ENCODE measurements around the gene VANGL1.

Gene VANGL1

GRCh38 chr1:115744646-115745275 is 103.0 kb downstream of the VANGL1 start:
- no peaks in the 10 kb centered on the region for H3K27me3 ChIP-seq (replicated peaks)
- H3K27ac ChIP-seq = no peak overlapping the region
- no peak for DNase-seq
- in situ Hi-C loops (cut with HindIII; ENCODE audit: low pct_ligation_motif_present, low sequenced_read_pairs) = no loop called here
- H3K36me3 ChIP-seq (replicated peaks) = no peaks in the 10 kb centered on the region
- no peak overlapping the region for H3K4me3 ChIP-seq (ENCODE audit: low read depth, low read length)
- no peak for TF ChIP-seq CTCF (IDR thresholded peaks at IDR 0.05; ENCODE audit: low read depth, low read length, missing control alignments)

- Histone ChIP-seq H3K27me3 (replicated peaks) (no peaks in the 10 kb centered on the region), H3K36me3 (replicated peaks) (no peaks in the 10 kb centered on the region), H3K27ac (no peak overlapping the region), H3K4me3 (ENCODE audit: low read depth, low read length) (no peak overlapping the region)
- in situ Hi-C loops (cut with HindIII; ENCODE audit: low pct_ligation_motif_present, low sequenced_read_pairs) = no loop called here
- no peak for DNase-seq
- no peak for TF ChIP-seq CTCF (IDR thresholded peaks at IDR 0.05; ENCODE audit: low read depth, low read length, missing control alignments)
These were observed 104.4 kb downstream of the VANGL1 start for GRCh38 chr1:115746021-115746690.

Measured in brain microvascular endothelial cell (primary cell).